NCI-H748 (cell line): ENCODE results near the gene HPN.
"Not testable (repeated sequence)": the region's sequence is repeated elsewhere in the genome, so short reads cannot be mapped to it uniquely, and the experiment has no call there.

Experiments
- DNase-seq: peaks from one replicate; lab custom pipeline; 2025; ENCODE audit not compliant: unreplicated experiment; lab: John Stamatoyannopoulos, UW

The HPN gene

DNA sequence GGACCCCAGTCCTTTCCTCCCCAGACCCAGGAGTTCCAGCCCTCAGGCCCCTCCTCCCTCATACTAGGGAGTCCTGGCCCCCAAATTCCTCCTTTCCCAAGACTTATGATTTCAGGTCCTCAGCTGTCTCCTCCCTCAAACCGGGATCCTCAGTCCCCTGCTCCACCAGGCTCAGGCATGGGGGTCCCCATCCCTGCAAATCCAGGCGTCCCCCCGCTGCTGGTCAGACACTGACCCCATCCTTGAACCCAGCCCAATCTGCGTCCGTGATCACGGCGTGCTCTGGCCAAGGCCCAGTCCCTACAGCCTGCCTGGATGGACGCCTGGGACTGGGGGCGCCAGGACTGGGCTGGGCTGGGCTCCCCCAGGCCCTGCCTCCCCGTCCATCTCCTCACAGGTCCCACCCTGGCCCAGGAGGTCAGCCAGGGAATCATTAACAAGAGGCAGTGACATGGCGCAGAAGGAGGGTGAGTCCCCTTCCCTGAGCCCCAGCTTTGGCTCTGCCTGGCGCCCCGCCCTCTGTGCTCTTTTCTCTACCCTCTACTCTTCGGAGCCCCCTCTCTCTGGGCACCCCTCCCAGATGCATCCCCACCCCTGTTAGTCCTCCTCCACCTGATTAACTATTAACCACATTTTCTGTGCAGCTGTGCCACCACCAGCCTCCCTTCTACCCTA lies 672 bp downstream of the HPN start:
- DNase-seq: no peak

DNA sequence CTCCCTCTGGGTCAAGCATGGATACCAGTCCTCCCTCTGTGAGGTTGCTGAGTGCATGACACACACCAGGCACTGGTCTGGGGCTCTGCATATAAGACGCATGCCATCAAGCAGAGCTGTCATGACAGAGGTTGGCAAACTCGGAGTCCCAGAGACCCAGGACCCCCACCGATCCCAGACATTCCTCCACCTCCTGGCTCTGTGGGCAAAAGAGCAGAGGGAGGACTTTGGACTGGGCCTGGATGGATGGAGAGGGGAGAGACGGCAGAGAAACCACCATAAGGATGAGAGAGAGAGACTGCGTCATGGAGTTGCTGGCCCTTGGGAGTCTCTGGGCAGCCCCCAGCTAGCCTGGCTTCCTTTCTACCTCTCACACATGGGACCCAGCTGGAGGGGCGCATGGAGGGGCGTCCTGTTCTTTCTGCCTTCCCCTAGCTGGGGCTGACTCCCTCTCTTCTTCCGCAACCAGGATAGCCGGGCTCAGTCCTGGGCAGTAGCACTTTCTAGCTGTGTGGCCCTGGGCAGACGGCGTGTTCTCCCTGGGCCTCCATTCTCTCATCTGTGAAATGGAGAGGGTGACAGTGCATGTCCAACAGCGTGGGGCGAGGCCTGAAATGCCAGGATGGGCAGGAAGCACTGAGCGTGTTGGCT lies 1.6 kb downstream of the HPN start:
- DNase-seq: no peak

DNA sequence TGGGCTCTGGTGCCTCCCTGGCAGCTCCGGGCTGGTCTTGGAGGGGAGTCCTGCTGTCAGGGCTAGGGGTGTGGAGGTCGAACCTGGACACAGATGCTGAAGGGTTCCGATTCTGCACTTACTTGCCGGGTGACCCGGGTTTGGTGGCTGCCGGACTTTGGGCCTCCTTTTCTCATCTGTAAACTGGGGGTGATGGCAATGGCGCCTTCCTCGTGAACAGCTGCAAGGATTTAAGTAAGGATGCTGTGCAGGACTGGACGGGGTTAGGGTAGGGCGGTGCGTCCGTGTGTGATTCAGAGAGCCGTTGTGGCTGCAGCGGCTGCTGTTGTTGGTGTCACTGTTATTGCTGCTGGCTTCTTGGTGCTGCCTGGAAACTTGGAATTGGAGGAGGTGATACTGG lies 2.4 kb downstream of the HPN start:
- no peak for DNase-seq

DNA sequence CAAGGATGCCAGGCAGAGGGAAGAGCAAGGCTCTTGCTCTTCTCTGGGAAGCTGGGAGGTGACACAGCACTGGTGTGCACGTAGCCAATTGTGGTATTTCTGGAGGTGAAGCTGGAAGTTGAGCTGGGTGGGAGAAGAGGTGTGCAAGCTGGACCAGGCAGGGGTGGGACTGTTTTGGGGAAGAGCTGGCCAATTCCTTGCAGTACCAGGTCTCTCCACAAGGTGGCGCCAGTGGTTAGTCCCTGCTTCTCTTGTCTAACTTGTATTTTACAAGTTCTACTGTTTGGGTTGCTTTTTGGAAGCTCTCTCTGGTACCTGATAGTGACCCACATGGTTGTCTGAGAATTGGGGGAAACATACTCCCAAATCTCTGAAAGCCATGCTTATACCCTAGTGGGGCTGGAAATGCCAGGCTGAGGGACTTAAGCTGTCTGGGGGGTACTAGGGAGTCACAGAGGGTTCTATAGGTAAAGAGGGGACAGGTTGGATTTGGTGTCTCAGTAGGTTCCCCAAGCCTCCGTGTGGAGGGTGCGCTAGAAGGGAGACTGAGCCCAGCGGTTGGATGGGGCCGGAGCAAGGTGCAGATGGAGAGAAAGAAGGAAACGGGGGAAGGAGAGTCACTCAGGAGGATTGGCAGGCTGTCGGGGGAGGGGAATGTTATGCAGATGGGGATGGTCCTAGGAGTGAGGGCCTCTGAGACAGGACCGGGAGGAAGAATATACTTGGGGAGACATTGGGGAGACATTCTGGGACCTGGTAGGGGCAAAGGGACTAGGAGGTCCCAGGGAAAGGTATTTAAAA lies 3.0 kb downstream of the HPN start:
- peak; percentile 34 for DNase-seq

DNA sequence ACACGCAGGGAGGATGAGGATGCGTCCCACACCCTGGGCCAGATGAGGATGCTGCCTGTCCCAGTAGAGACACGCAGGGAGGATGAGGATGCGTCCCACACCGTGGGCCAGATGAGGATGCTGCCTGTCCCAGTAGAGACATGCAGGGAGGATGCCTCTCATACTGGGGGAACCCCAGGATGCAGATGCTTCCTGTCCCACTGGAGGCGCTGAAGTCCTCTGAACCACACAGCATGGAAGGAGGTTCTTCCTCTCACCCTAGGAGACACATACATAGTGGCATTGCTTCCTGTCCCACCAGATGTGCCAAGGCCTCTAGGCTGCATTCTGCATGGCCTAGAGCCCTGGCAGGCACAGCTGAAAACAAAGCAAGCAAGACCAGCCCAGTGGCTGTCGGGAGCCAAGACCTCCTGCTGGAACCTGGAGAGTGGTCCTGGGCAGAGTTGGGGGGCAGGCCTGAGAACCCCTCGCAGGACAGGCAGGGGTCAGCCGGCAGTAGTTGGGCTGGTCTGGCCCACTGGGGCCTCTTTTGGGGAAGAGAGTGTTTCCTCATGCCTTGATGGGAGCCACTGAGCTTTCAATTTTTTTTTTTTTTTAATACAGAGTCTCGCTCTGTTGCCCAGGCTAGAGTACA lies 4.3 kb downstream of the HPN start:
- peak; percentile 24 for DNase-seq

DNA sequence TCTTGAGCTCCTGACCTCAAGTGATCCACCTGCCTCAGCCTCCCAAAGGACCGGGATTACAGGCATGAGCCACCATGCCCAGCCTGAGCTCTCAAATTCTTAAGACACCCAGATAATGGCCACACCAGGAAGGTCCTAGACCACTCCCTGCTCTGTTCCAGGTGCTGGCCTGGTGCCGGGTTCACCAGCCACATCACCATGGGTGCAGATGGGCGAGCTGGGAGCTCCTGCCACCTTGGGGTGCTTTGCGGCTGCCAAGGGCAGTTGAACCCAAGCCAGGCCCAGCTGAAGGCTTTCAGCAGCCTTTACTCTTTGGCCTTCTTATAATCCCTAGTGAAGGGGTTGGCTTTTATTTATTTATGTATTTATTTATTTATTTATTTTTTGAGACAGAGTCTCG lies 4.9 kb downstream of the HPN start:
- no peak for DNase-seq

DNA sequence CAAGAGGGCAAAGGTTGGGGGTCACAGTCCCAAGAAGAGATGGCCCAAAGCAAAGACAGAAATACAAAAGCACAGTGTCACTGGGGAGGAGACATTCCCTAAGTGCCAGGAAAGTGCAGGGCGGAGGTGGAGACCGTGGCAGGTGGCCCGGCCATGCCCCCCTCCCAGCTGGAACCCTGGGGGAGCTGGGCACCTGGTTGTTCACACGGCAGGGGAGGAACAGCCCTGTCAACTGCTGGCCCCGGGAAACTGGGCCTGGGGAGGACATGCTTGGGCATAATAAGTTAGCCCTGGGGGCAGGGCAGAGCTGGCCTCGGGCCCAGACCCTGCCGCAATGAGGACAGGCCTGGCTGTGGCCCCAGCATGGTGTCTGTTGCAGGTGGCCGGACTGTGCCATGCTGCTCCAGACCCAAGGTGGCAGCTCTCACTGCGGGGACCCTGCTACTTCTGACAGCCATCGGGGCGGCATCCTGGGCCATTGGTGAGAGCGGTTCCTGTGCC lies 7.4 kb downstream of the HPN start:
- no peak for DNase-seq

DNA sequence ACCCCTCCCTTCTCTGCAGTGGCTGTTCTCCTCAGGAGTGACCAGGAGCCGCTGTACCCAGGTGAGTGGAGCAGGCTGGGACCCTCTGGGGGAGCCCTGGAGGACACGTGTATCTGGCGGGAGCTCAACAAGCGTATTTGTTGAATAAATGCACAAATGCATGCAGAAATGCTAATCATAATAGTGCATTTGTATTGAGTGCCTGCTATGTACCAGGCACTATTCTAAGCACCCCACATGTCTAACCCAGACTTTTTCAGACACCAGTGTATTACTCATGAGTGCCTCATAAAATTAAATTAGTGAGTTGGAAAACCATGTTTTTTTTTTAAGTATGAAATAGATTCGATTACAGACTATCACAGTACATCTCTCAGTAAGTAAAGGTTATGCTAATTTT lies 7.9 kb downstream of the HPN start:
- no peak for DNase-seq

DNA sequence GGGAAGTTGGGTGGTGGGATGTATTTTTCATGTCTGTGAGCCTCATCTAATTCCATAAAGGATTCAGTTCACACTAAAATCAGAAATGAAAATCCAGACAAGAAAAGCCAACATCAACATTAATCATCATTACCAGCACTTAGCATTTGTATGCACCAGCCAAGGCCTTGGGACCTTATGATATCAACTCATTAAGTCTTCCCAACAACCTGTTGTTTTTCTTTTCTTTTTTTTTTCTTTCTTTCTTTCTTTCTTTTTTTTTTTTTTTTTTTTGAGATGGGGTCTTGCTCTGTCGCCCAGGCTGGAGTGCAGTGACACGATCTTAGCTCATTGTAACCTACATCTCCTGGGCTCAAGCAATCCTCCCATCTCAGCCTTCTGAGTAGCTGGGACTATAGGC lies 9.1 kb downstream of the HPN start:
- not testable (repeated sequence) for DNase-seq

DNA sequence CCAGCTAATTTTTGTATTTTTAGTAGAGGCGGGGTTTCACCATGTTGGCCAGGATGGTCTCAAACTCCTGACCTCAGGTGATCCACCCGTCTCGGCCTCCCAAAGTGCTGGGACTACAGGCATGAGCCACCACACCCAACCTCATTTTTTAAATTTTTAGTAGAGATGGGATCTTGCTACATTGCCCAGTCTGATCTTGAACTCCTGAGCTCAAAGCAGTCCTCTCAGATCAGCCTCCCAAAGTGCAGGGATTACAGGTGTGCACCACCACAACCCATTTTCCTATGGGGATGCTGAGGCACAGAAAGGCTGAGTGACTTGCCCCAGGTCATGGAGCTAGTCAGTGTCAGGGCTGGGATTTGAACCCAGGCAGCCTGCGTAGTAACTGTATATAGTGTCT lies 9.7 kb downstream of the HPN start:
- not testable (repeated sequence) for DNase-seq

DNA sequence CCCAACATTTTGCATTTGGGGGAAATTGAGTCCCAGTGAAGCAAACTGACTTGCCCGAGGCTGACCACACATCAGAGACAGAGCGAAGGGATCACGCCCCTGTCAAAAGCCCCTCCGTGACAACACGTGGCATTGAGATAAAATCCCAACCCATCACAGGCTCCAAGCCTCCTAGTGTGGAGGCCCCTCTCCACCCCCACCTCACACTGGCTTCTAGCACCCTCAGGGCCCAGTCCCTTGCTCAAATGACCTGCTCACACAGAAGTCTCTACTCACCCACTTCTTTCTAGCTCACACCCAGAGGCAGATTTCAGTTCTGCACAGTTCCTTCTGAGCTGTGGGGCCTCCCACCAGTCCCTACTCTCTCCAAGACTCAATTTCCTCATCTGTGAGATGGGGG lies 10.3 kb downstream of the HPN start:
- DNase-seq: no peak

DNA sequence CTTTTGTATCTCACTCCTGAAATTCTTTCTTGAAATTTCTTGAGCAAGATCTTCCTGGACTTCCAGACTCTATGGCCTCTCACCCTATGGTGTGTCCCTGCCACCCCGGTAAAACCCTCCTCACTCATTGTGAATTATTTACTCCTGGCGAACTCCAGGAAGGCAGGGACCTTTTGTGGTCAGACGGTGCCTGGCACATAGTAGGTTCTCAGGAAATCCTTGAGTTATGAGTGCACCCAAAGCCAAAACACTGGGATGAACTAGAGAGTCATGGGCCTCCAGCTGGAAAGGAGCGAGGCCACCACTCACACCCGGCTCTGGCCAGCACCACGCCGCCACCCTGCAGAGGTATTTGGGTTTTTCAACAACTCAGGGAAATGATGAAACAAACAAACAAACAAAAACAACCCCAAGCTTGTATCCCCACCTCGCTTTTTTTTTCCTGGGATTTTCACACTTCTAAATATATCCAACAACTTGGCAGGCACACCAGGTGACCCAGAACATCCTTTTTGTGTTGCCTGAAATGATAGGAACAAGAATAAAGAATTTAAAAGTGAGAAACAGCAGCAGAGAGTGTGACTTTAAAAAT lies 11.2 kb downstream of the HPN start:
- no peak for DNase-seq

DNA sequence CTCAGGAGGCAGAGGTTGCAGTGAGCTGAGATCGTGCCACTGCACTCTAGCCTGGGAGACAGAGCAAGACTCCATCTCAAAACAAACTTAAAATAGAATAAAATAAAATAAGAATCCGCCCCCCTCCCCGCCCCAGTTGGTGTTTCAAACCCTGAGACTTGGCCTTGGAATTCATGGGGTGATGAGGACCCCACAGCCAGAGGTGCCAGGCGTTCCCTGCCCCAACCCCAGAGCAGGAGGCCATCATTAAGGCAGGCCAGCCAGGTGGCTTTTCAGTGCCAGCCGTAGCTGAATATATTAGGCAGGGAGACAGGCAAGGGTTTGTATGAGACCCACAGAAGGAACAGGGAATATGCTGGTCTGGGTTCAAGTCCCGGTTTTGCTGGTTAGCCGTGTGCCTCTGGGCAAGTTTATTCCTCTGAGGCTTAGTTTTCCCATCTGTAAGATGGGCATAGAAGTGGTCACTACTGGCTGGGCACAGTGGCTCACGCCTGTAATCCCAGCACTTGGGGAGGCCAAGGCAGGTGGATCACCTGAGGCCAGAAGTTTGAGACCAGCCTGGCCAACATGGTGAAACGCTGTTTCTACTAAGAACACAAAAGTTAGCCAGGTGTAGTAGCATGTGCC lies 12.3 kb downstream of the HPN start:
- no peak for DNase-seq

DNA sequence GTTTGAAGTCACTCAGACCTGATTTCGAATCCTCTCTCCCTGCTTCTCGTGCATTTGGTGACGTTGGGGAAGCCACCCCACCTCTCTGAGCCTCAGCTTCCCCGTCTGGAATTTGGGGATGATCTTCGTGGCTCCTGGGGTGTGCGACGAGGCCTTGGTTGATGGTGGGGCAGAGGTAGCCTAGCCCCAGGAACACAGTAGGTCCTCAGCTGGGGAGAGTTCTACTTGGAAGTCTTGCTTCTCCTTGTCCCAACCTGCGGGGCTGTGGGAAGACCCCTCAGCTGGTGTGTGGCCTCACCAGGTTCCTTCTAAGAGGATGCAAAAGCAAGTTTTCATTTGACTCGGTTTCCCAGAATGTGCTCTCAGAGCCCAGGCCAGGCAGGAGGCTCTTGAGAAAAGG lies 13.1 kb downstream of the HPN start:
- DNase-seq: no peak

DNA sequence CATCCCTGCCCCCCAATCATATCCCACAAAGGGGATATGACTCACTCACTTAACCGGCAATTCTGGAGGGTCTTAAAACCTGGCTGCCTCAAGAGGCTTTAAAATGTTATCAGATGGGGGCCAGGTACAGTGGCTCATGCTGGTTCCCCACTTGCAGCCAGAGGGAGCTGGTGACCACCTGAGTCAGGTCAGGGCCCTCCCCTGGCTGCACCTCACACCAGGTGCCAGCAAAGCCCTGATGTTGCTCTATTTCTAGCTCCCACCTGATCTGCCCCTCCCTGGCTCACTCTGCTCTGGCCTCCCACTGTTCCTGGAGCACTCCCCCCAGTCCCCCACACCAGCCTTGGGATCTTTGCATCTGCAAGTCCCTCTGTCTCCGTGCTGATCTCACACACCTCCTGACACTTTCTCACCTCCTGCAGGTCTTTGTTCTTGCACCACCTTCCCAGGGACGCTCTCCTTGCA lies 14.2 kb downstream of the HPN start:
- DNase-seq: peak; percentile 53

DNA sequence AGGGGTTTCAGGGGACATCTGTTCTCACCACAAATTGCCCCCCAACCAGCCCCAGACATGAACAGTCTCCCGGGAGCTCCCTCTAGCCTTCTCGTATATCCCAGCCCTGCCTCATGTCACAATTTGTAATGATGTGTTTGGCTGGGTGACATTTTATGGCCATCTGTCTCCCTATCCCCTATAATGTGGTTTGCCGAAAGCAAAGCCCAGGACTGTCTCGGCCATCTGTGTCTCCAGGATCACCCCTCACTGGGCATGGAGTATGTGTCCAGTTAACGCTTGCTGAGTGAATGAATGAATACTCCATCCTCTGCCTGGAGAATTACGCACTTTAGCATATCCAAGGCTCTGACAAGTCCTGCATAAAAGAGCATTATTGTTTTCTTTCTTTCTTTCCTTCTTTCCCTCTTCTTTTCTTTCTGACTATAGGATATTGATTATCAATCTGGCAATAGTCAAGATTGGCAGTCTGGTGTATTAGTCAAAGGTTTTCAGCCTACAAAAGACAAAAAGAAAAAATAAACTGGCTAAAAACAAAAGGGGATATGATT lies 15.1 kb downstream of the HPN start:
- DNase-seq: no peak

DNA sequence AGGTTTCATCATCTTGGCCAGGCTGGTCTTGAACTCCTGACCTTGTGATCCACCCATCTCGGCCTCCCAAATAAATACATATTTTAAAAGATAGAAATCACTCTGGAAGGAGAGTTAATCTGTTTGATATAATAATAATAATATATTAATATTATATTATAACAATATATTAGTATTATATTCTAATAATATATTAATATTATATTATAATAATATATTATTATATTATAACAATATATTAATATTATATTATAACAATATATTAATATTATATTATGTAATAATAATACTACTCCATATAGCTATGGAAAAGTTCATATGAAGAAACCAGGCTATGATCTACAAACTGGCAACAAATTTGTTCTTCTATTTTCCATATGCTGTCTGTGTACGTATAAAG lies 16.8 kb downstream of the HPN start:
- DNase-seq: no peak

DNA sequence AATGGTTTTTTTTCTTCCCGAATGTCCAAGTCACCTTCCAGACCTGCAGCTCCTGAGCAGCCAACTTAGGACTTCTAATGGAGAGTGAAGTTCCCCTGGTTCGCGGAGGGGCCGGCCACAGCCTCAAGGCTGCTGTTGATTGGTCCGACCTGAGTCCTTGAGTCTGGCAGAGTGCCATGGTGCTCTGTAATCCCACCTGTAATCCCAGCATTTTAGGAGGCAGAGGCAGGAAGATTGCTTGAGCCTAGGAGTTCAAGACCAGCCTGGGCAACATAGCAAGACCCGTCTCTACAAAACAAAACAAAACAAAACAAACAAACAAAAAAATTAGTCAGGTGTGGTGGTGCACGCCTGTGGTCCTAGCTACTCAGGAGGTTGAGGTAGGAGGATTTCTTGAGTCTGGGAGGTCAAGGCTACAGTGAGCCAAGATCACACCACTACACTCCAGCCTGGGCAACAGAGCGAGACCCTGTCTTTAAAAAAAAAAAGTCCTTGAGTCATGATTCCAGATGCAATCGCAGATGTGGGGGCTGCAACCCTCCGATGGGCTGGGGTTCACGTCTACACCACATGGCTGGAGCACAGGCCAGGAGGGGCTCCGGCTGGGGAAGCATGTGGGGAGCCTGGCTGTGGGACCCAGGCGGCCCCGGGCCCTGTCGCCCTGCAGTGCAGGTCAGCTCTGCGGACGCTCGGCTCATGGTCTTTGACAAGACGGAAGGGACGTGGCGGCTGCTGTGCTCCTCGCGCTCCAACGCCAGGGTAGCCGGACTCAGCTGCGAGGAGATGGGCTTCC lies 17.7 kb downstream of the HPN start:
- no peak for DNase-seq

DNA sequence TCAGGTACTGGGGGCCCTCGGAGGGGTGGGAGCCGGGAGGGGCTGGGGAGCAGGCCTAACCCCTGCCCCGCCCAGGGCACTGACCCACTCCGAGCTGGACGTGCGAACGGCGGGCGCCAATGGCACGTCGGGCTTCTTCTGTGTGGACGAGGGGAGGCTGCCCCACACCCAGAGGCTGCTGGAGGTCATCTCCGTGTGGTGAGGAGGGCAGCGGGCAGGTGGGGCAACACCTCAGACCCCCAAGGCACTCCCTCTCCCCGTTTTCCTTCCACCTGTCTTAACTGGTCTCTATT lies 18.2 kb downstream of the HPN start:
- DNase-seq: no peak
